Progenitor cell of endocrine pancreas (in vitro differentiated cells): ENCODE data around the gene TMEM61. TPM values are rescaled to one million over a fixed set of nuclear protein-coding genes. Genes with fewer than 3 reads are reported as not detected.

Experiments
- DNase-seq: peaks from one replicate; pipeline ENCODE4 v3.0.0; 2021; ENCODE audit warnings: low spot score; ENCODE audit not compliant: unreplicated experiment
- H3K27ac Mint-ChIP-seq: 2 replicates; pipeline ENCODE4 v1.8.0; 2021; ENCODE audit warnings: mild to moderate bottlenecking, moderate library complexity, mixed read lengths
- H3K27me3 Mint-ChIP-seq: 2 replicates; pipeline ENCODE4 v1.8.0; 2021; ENCODE audit warnings: mixed read lengths
- H3K36me3 Mint-ChIP-seq: 2 replicates; pipeline ENCODE4 v1.8.0; 2022; ENCODE audit warnings: mixed read lengths; ENCODE audit not compliant: insufficient read depth
- H3K4me1 Mint-ChIP-seq: 2 replicates; pipeline ENCODE4 v1.8.0; 2021; ENCODE audit warnings: low read depth, mixed read lengths
- H3K4me3 Mint-ChIP-seq: 2 replicates; pipeline ENCODE4 v1.8.0; 2021; ENCODE audit warnings: low read depth, mild to moderate bottlenecking, moderate library complexity, mixed read lengths
- H3K9me3 Mint-ChIP-seq: 2 replicates; pipeline ENCODE4 v1.8.0; 2021; ENCODE audit warnings: low read depth, mixed read lengths
- CTCF ChIP-seq: fragments of 200-600 bp; sonication (generic); IDR thresholded peaks from one replicate; pipeline ENCODE4 v1.5.0; 2021; ENCODE audit warnings: antibody characterized with exemption, mild to moderate bottlenecking; ENCODE audit not compliant: unreplicated experiment
- total RNA-seq: library from RNA; stranded (reverse); gene quantifications from 2 replicates; pipeline ENCODE4 v1.2.1, GENCODE V29; 2021

The TMEM61 gene
- total RNA-seq, 1 donor from 2014 or later: 0.53 TPM

DNA sequence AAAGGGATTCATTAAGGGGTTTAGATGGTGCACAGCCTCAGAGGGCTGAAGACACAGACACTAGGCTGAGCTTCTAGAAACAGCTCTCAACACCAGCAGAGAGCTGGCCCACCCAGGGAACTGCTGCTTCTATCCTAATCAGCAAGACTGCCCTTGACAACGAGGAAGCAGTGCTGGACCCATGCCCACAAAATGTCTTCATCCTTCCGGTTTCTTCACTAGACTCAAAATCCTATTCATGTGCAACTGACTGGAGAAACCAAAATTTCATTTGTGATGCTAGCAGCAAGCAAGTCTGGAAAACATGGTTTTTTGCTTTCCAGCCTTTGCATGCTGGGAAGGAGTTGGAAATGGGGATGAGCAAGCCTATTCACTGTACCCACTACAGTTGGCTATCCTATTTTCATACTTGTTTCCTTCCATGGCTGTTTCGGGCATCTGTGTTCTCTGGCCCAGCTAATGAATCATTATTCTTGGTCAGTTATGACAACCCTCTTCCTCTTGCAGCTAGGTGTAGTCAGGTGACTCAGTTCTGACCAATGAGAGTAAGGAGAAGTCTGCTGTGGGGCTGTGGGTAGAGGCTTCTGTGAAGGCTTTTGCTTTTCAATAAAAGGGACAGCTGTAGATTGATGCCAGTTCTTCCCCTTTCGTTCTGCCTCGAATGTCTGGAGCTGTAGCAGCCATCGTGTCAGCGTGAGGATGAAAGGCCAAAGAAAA is 14.6 kb upstream of the TMEM61 start:
- no peak for DNase-seq
- no peak for TF ChIP-seq CTCF
- Mint-ChIP-seq H3K36me3 (no peaks in the 10 kb centered on the region), H3K27ac (no peak overlapping the region), H3K4me1 (no peaks in the 10 kb centered on the region), H3K27me3 (peaks cover 23% of the 10 kb centered on the region), H3K9me3 (no peaks in the 10 kb centered on the region), H3K4me3 (no peak overlapping the region)

DNA sequence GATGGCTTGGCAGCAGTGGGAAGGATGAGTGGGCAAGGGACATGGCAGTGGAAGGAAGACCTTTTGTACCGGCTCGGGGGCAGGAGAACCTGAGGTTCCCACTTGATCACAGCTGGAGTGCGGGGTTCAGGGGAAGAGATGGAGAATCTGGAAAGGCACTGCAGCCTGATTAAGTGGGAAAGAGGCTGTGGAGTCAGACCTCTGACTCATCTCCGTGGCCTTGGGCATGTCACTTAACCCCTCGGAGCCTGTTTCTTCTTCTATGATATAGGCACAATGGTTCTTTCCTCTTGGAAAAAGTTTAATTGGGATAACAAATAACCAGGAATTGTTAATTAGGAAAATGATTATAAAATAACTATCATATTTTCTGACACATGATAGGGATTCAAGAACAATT is 13.1 kb upstream of the TMEM61 start:
- H3K4me1 Mint-ChIP-seq: no peaks in the 10 kb centered on the region
- no peak for DNase-seq
- TF ChIP-seq CTCF: no peak
- no peak overlapping the region for H3K27ac Mint-ChIP-seq
- H3K36me3 Mint-ChIP-seq: no peaks in the 10 kb centered on the region
- H3K4me3 Mint-ChIP-seq: no peak overlapping the region
- H3K27me3 Mint-ChIP-seq: peaks cover 28% of the 10 kb centered on the region
- H3K9me3 Mint-ChIP-seq: no peaks in the 10 kb centered on the region

DNA sequence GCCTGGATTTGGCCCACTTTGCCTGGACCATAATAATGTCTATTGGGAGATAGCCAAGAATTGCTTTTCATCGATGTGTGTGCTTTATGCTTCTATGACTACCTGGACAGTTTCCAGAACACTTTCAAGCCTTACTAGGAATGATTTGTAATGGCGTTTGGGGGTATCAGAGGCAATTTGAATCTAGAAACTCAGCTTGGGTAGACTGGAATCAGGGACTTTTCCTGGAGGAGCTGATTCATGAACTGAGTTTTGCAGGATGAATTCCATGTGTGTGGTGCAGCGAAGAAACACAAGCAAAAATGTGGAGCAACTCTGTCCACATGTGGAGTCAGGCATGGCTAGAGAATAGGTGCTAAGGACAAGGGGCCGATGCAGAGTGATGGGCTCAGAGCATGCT is 11.9 kb upstream of the TMEM61 start:
- DNase-seq: no peak
- Mint-ChIP-seq H3K36me3 (no peaks in the 10 kb centered on the region), H3K27me3 (peaks cover 30% of the 10 kb centered on the region), H3K4me1 (no peaks in the 10 kb centered on the region), H3K9me3 (no peaks in the 10 kb centered on the region), H3K27ac (no peak overlapping the region), H3K4me3 (no peak overlapping the region)
- no peak for TF ChIP-seq CTCF

GRCh38 chr1:54969879-54970278 is 10.5 kb upstream of the TMEM61 start:
- no peak overlapping the region for H3K4me3 Mint-ChIP-seq
- H3K4me1 Mint-ChIP-seq: no peaks in the 10 kb centered on the region
- H3K27me3 Mint-ChIP-seq: peaks cover 35% of the 10 kb centered on the region
- no peaks in the 10 kb centered on the region for H3K9me3 Mint-ChIP-seq
- no peak overlapping the region for H3K27ac Mint-ChIP-seq
- TF ChIP-seq CTCF: no peak
- DNase-seq: no peak
- no peaks in the 10 kb centered on the region for H3K36me3 Mint-ChIP-seq

GRCh38 chr1:54970901-54971300 is 9.5 kb upstream of the TMEM61 start:
- H3K27ac Mint-ChIP-seq: no peak overlapping the region
- no peaks in the 10 kb centered on the region for H3K9me3 Mint-ChIP-seq
- H3K27me3 Mint-ChIP-seq: peaks cover 42% of the 10 kb centered on the region
- H3K36me3 Mint-ChIP-seq: no peaks in the 10 kb centered on the region
- TF ChIP-seq CTCF: no peak
- DNase-seq: no peak
- H3K4me3 Mint-ChIP-seq: no peak overlapping the region
- no peaks in the 10 kb centered on the region for H3K4me1 Mint-ChIP-seq
